ENCODE measurements around the gene ARHGEF25. TPM values are rescaled to one million over a fixed set of nuclear protein-coding genes. Genes with fewer than 3 reads are reported as not detected.

Gene ARHGEF25
- total and polyA plus RNA-seq, 2 donors: 2.0 to 8.5 TPM

- no peaks in the 10 kb centered on the region for H3K4me1 ChIP-seq (ENCODE audit: control insufficient read depth in 2 of 2, insufficient read depth in 2 of 2, low read length in 2 of 2)
- H3K36me3 ChIP-seq (ENCODE audit: control insufficient read depth in 2 of 2, insufficient read depth in 2 of 2, low read length in 1 of 2): no peaks in the 10 kb centered on the region
- DNase-seq (ENCODE audit: low read depth in 6 of 9, low spot score in 9 of 9): no peak
- no peak overlapping the region for H3K4me3 ChIP-seq (ENCODE audit: low read length in 2 of 2)
- 95% methylated on average over 12 of the region's 12 CpGs for WGBS
- no peaks in the 10 kb centered on the region for H3K9me3 ChIP-seq (ENCODE audit: control insufficient read depth in 2 of 2, insufficient read depth in 1 of 2, low read length in 1 of 2)
- no peak overlapping the region for H3K27ac ChIP-seq (ENCODE audit: low read depth in 1 of 2, low read length in 1 of 2)
- H3K27me3 ChIP-seq (ENCODE audit: control insufficient read depth in 2 of 2, insufficient read depth in 1 of 2, low read length in 1 of 2): peaks cover 0 to 58% of the 10 kb centered on the region in 2 donors
Measured at GRCh38 chr12:57575771-57576612, 35.2 kb upstream of the ARHGEF25 start.

GRCh38 chr12:57576613-57577160 is 34.5 kb upstream of the ARHGEF25 start:
- 94% methylated on average over 9 of the region's 9 CpGs for WGBS
- Histone ChIP-seq H3K27ac (ENCODE audit: low read depth in 1 of 2, low read length in 1 of 2) (no peak overlapping the region), H3K27me3 (ENCODE audit: control insufficient read depth in 2 of 2, insufficient read depth in 1 of 2, low read length in 1 of 2) (peaks cover 0 to 60% of the 10 kb centered on the region in 2 donors), H3K4me3 (ENCODE audit: low read length in 2 of 2) (no peak overlapping the region), H3K4me1 (ENCODE audit: control insufficient read depth in 2 of 2, insufficient read depth in 2 of 2, low read length in 2 of 2) (no peaks in the 10 kb centered on the region), H3K36me3 (ENCODE audit: control insufficient read depth in 2 of 2, insufficient read depth in 2 of 2, low read length in 1 of 2) (no peaks in the 10 kb centered on the region), H3K9me3 (ENCODE audit: control insufficient read depth in 2 of 2, insufficient read depth in 1 of 2, low read length in 1 of 2) (no peaks in the 10 kb centered on the region)
- no peak for DNase-seq (ENCODE audit: low read depth in 6 of 9, low spot score in 9 of 9)

GRCh38 chr12:57577981-57578758 is 33.1 kb upstream of the ARHGEF25 start:
- Histone ChIP-seq H3K27me3 (ENCODE audit: control insufficient read depth in 2 of 2, insufficient read depth in 1 of 2, low read length in 1 of 2) (peaks cover 0 to 67% of the 10 kb centered on the region in 2 donors), H3K4me3 (ENCODE audit: low read length in 2 of 2) (no peak overlapping the region), H3K4me1 (ENCODE audit: control insufficient read depth in 2 of 2, insufficient read depth in 2 of 2, low read length in 2 of 2) (no peaks in the 10 kb centered on the region), H3K9me3 (ENCODE audit: control insufficient read depth in 2 of 2, insufficient read depth in 1 of 2, low read length in 1 of 2) (no peaks in the 10 kb centered on the region), H3K27ac (ENCODE audit: low read depth in 1 of 2, low read length in 1 of 2) (no peak overlapping the region), H3K36me3 (ENCODE audit: control insufficient read depth in 2 of 2, insufficient read depth in 2 of 2, low read length in 1 of 2) (no peaks in the 10 kb centered on the region)
- DNase-seq (ENCODE audit: low read depth in 6 of 9, low spot score in 9 of 9): no peak
- 96% methylated on average over 12 of the region's 12 CpGs for whole genome bisulfite sequencing

GRCh38 chr12:57579011-57579410 is 32.2 kb upstream of the ARHGEF25 start:
- no peak overlapping the region for H3K27ac ChIP-seq (ENCODE audit: low read depth in 1 of 2, low read length in 1 of 2)
- 96% methylated on average over 2 of the region's 2 CpGs for whole genome bisulfite sequencing
- no peaks in the 10 kb centered on the region for H3K9me3 ChIP-seq (ENCODE audit: control insufficient read depth in 2 of 2, insufficient read depth in 1 of 2, low read length in 1 of 2)
- H3K4me1 ChIP-seq (ENCODE audit: control insufficient read depth in 2 of 2, insufficient read depth in 2 of 2, low read length in 2 of 2): no peaks in the 10 kb centered on the region
- no peak for DNase-seq (ENCODE audit: low read depth in 6 of 9, low spot score in 9 of 9)
- H3K36me3 ChIP-seq (ENCODE audit: control insufficient read depth in 2 of 2, insufficient read depth in 2 of 2, low read length in 1 of 2): no peaks in the 10 kb centered on the region
- H3K4me3 ChIP-seq (ENCODE audit: low read length in 2 of 2): no peak overlapping the region
- peaks cover 0 to 74% of the 10 kb centered on the region in 2 donors for H3K27me3 ChIP-seq (ENCODE audit: control insufficient read depth in 2 of 2, insufficient read depth in 1 of 2, low read length in 1 of 2)

- Histone ChIP-seq H3K9me3 (ENCODE audit: control insufficient read depth in 2 of 2, insufficient read depth in 1 of 2, low read length in 1 of 2) (no peaks in the 10 kb centered on the region), H3K27me3 (ENCODE audit: control insufficient read depth in 2 of 2, insufficient read depth in 1 of 2, low read length in 1 of 2) (peaks cover 0 to 80% of the 10 kb centered on the region in 2 donors), H3K36me3 (ENCODE audit: control insufficient read depth in 2 of 2, insufficient read depth in 2 of 2, low read length in 1 of 2) (no peaks in the 10 kb centered on the region), H3K4me1 (ENCODE audit: control insufficient read depth in 2 of 2, insufficient read depth in 2 of 2, low read length in 2 of 2) (no peaks in the 10 kb centered on the region), H3K4me3 (ENCODE audit: low read length in 2 of 2) (no peak overlapping the region), H3K27ac (ENCODE audit: low read depth in 1 of 2, low read length in 1 of 2) (no peak overlapping the region)
- WGBS: 95% methylated on average over 8 of the region's 8 CpGs
- DNase-seq (ENCODE audit: low read depth in 6 of 9, low spot score in 9 of 9): no peak
Measured at GRCh38 chr12:57579677-57580465, 31.4 kb upstream of the ARHGEF25 start.

- H3K4me3 ChIP-seq (ENCODE audit: low read length in 2 of 2): no peak overlapping the region
- no peaks in the 10 kb centered on the region for H3K4me1 ChIP-seq (ENCODE audit: control insufficient read depth in 2 of 2, insufficient read depth in 2 of 2, low read length in 2 of 2)
- H3K27me3 ChIP-seq (ENCODE audit: control insufficient read depth in 2 of 2, insufficient read depth in 1 of 2, low read length in 1 of 2): peaks cover 1 to 80% of the 10 kb centered on the region in 2 donors
- H3K9me3 ChIP-seq (ENCODE audit: control insufficient read depth in 2 of 2, insufficient read depth in 1 of 2, low read length in 1 of 2): no peaks in the 10 kb centered on the region
- no peak for DNase-seq (ENCODE audit: low read depth in 6 of 9, low spot score in 9 of 9)
- no peak overlapping the region for H3K27ac ChIP-seq (ENCODE audit: low read depth in 1 of 2, low read length in 1 of 2)
- 98% methylated on average over 4 of the region's 4 CpGs for WGBS
- H3K36me3 ChIP-seq (ENCODE audit: control insufficient read depth in 2 of 2, insufficient read depth in 2 of 2, low read length in 1 of 2): no peaks in the 10 kb centered on the region
Measured at GRCh38 chr12:57580466-57580795, 30.8 kb upstream of the ARHGEF25 start.

GRCh38 chr12:57581802-57582201 is 29.4 kb upstream of the ARHGEF25 start:
- no peak for DNase-seq (ENCODE audit: low read depth in 6 of 9, low spot score in 9 of 9)
- Histone ChIP-seq H3K27me3 (ENCODE audit: control insufficient read depth in 2 of 2, insufficient read depth in 1 of 2, low read length in 1 of 2) (peaks cover 5 to 83% of the 10 kb centered on the region in 2 donors), H3K36me3 (ENCODE audit: control insufficient read depth in 2 of 2, insufficient read depth in 2 of 2, low read length in 1 of 2) (no peaks in the 10 kb centered on the region), H3K4me3 (ENCODE audit: low read length in 2 of 2) (no peak overlapping the region), H3K27ac (ENCODE audit: low read depth in 1 of 2, low read length in 1 of 2) (no peak overlapping the region), H3K9me3 (ENCODE audit: control insufficient read depth in 2 of 2, insufficient read depth in 1 of 2, low read length in 1 of 2) (no peaks in the 10 kb centered on the region), H3K4me1 (ENCODE audit: control insufficient read depth in 2 of 2, insufficient read depth in 2 of 2, low read length in 2 of 2) (no peaks in the 10 kb centered on the region)
- WGBS: 98% methylated on average over 1 of the region's 1 CpG

- Histone ChIP-seq H3K36me3 (ENCODE audit: control insufficient read depth in 2 of 2, insufficient read depth in 2 of 2, low read length in 1 of 2) (no peaks in the 10 kb centered on the region), H3K27me3 (ENCODE audit: control insufficient read depth in 2 of 2, insufficient read depth in 1 of 2, low read length in 1 of 2) (peaks cover 10 to 85% of the 10 kb centered on the region in 2 donors), H3K27ac (ENCODE audit: low read depth in 1 of 2, low read length in 1 of 2) (no peak overlapping the region), H3K4me1 (ENCODE audit: control insufficient read depth in 2 of 2, insufficient read depth in 2 of 2, low read length in 2 of 2) (no peaks in the 10 kb centered on the region), H3K4me3 (ENCODE audit: low read length in 2 of 2) (no peak overlapping the region), H3K9me3 (ENCODE audit: control insufficient read depth in 2 of 2, insufficient read depth in 1 of 2, low read length in 1 of 2) (no peaks in the 10 kb centered on the region)
- 100% methylated on average over 1 of the region's 1 CpG for WGBS
- no peak for DNase-seq (ENCODE audit: low read depth in 6 of 9, low spot score in 9 of 9)
Measured at GRCh38 chr12:57582440-57582839, 28.8 kb upstream of the ARHGEF25 start.
